ENCODE measurements around the gene RAB31. TPM values are rescaled to one million over a fixed set of nuclear protein-coding genes. Genes with fewer than 3 reads are reported as not detected.

RAB31 gene
- polyA plus RNA-seq, 1 of the 3 experiments (the other 2 are of a cell fraction): 23.0 TPM

DNA sequence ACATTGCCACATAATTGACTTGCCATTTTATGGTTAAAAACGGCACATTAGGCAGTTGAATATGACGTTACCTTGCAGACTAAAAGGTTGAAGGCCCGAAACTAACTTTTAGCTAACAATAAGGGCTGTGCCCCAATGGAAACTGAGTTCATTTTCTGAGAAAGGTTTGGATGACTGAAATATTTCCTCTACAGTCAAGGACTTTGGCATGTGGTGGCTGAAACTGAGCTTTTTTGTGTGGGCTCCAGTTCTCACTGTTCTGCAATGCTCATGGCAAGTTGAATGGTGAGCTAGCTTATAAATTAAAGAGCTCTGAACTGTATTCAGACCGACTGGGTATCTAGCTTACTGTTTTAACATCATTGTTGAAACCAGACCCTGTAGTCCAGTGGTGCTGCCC, 153.8 kb downstream of the RAB31 start:
- CTCF ChIA-PET: no interaction called here
- peaks cover 0 to 2% of the 10 kb centered on the region in 2 experiments; a peak in 1 of 4 replicates for H3K4me1 ChIP-seq (ENCODE audit: control insufficient read depth in 1 of 2, insufficient read depth in 2 of 2, low read depth in 1 of 2, low read length in 1 of 2)
- H3K9me3 ChIP-seq: peaks cover 4% of the 10 kb centered on the region; the same call in 1 of the 2 replicates
- H3K27me3 ChIP-seq (ENCODE audit: insufficient read depth): no peaks in the 10 kb centered on the region
- H3F3A ChIP-seq (replicated peaks; ENCODE audit: insufficient read depth): no peaks in the 10 kb centered on the region
- H3K79me2 ChIP-seq (ENCODE audit: insufficient read depth): no peaks in the 10 kb centered on the region
- H3K4me2 ChIP-seq: no peak overlapping the region
- H4K20me1 ChIP-seq (ENCODE audit: insufficient read depth): no peaks in the 10 kb centered on the region
- no peak overlapping the region for H2AFZ ChIP-seq (ENCODE audit: low read depth)
- no peak for DNase-seq
- peaks cover 0 to 12% of the 10 kb centered on the region in 2 experiments for H3K36me3 ChIP-seq (replicated peaks in 1 of 2; ENCODE audit: control insufficient read depth in 1 of 2, insufficient read depth in 2 of 2, low read length in 1 of 2)
- no peak overlapping the region for H3K4me3 ChIP-seq (ENCODE audit: low read depth in 2 of 2, low read length in 1 of 2)
- no peaks in the 10 kb centered on the region for H3K9me2 ChIP-seq
- no peak overlapping the region for H3K9ac ChIP-seq
- no peak overlapping the region for H3K27ac ChIP-seq (ENCODE audit: low read depth in 2 of 2, low read length in 1 of 2)
- POLR2A ChIA-PET: no interaction called here
- 90% methylated on average over 4 of the region's 4 CpGs for WGBS (ENCODE audit: low lambda C conversion rate)
- TF ChIP-seq, protein P1, sequence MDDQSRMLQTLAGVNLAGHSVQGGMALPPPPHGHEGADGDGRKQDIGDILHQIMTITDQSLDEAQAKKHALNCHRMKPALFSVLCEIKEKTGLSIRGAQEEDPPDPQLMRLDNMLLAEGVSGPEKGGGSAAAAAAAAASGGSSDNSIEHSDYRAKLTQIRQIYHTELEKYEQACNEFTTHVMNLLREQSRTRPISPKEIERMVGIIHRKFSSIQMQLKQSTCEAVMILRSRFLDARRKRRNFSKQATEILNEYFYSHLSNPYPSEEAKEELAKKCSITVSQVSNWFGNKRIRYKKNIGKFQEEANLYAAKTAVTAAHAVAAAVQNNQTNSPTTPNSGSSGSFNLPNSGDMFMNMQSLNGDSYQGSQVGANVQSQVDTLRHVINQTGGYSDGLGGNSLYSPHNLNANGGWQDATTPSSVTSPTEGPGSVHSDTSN (IDR thresholded peaks at IDR 0.05): no peak
- TF ChIP-seq GABPA (IDR thresholded peaks at IDR 0.05; ENCODE audit: low read depth): no peak
- TF ChIP-seq, protein P2, sequence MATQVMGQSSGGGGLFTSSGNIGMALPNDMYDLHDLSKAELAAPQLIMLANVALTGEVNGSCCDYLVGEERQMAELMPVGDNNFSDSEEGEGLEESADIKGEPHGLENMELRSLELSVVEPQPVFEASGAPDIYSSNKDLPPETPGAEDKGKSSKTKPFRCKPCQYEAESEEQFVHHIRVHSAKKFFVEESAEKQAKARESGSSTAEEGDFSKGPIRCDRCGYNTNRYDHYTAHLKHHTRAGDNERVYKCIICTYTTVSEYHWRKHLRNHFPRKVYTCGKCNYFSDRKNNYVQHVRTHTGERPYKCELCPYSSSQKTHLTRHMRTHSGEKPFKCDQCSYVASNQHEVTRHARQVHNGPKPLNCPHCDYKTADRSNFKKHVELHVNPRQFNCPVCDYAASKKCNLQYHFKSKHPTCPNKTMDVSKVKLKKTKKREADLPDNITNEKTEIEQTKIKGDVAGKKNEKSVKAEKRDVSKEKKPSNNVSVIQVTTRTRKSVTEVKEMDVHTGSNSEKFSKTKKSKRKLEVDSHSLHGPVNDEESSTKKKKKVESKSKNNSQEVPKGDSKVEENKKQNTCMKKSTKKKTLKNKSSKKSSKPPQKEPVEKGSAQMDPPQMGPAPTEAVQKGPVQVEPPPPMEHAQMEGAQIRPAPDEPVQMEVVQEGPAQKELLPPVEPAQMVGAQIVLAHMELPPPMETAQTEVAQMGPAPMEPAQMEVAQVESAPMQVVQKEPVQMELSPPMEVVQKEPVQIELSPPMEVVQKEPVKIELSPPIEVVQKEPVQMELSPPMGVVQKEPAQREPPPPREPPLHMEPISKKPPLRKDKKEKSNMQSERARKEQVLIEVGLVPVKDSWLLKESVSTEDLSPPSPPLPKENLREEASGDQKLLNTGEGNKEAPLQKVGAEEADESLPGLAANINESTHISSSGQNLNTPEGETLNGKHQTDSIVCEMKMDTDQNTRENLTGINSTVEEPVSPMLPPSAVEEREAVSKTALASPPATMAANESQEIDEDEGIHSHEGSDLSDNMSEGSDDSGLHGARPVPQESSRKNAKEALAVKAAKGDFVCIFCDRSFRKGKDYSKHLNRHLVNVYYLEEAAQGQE (IDR thresholded peaks at IDR 0.05; ENCODE audit: low read depth, low read length): no peak
- TF ChIP-seq SIN3A (IDR thresholded peaks at IDR 0.05; ENCODE audit: borderline replicate concordance, low read depth, low read length): no peak
- TF ChIP-seq CHD2 (IDR thresholded peaks at IDR 0.05; ENCODE audit: low read length, partially characterized antibody): no peak
- TF ChIP-seq, protein P3, sequence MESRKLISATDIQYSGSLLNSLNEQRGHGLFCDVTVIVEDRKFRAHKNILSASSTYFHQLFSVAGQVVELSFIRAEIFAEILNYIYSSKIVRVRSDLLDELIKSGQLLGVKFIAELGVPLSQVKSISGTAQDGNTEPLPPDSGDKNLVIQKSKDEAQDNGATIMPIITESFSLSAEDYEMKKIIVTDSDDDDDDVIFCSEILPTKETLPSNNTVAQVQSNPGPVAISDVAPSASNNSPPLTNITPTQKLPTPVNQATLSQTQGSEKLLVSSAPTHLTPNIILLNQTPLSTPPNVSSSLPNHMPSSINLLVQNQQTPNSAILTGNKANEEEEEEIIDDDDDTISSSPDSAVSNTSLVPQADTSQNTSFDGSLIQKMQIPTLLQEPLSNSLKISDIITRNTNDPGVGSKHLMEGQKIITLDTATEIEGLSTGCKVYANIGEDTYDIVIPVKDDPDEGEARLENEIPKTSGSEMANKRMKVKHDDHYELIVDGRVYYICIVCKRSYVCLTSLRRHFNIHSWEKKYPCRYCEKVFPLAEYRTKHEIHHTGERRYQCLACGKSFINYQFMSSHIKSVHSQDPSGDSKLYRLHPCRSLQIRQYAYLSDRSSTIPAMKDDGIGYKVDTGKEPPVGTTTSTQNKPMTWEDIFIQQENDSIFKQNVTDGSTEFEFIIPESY (IDR thresholded peaks at IDR 0.05; ENCODE audit: borderline replicate concordance, low read depth): no peak
- TF ChIP-seq, protein P4, sequence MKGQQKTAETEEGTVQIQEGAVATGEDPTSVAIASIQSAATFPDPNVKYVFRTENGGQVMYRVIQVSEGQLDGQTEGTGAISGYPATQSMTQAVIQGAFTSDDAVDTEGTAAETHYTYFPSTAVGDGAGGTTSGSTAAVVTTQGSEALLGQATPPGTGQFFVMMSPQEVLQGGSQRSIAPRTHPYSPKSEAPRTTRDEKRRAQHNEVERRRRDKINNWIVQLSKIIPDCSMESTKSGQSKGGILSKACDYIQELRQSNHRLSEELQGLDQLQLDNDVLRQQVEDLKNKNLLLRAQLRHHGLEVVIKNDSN (IDR thresholded peaks at IDR 0.05; ENCODE audit: borderline replicate concordance, low read depth): no peak
- no peak for TF ChIP-seq SMC3 (IDR thresholded peaks at IDR 0.05; ENCODE audit: low read depth, low read length)
- TF ChIP-seq, protein P5, sequence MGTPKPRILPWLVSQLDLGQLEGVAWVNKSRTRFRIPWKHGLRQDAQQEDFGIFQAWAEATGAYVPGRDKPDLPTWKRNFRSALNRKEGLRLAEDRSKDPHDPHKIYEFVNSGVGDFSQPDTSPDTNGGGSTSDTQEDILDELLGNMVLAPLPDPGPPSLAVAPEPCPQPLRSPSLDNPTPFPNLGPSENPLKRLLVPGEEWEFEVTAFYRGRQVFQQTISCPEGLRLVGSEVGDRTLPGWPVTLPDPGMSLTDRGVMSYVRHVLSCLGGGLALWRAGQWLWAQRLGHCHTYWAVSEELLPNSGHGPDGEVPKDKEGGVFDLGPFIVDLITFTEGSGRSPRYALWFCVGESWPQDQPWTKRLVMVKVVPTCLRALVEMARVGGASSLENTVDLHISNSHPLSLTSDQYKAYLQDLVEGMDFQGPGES (IDR thresholded peaks at IDR 0.05; ENCODE audit: low read depth, low read length): no peak
- TF ChIP-seq, protein P6, sequence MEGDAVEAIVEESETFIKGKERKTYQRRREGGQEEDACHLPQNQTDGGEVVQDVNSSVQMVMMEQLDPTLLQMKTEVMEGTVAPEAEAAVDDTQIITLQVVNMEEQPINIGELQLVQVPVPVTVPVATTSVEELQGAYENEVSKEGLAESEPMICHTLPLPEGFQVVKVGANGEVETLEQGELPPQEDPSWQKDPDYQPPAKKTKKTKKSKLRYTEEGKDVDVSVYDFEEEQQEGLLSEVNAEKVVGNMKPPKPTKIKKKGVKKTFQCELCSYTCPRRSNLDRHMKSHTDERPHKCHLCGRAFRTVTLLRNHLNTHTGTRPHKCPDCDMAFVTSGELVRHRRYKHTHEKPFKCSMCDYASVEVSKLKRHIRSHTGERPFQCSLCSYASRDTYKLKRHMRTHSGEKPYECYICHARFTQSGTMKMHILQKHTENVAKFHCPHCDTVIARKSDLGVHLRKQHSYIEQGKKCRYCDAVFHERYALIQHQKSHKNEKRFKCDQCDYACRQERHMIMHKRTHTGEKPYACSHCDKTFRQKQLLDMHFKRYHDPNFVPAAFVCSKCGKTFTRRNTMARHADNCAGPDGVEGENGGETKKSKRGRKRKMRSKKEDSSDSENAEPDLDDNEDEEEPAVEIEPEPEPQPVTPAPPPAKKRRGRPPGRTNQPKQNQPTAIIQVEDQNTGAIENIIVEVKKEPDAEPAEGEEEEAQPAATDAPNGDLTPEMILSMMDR (IDR thresholded peaks at IDR 0.05): no peak
- no peak for TF ChIP-seq MXI1 (IDR thresholded peaks at IDR 0.05; ENCODE audit: low read depth, low read length)
- no peak for TF ChIP-seq EZH2phosphoT487 (IDR thresholded peaks at IDR 0.05; ENCODE audit: borderline replicate concordance, low read depth)
- no peak for TF ChIP-seq FOXJ3 (CRISPR knock-in tag; IDR thresholded peaks at IDR 0.05)
- no peak for TF ChIP-seq TCF12 (IDR thresholded peaks at IDR 0.05)
- TF ChIP-seq RFX5 (IDR thresholded peaks at IDR 0.05; ENCODE audit: low read length): no peak
- no peak for TF ChIP-seq RCOR1 (IDR thresholded peaks at IDR 0.05; ENCODE audit: low read length)
- no peak for TF ChIP-seq TEAD4 (IDR thresholded peaks at IDR 0.05; ENCODE audit: borderline replicate concordance, insufficient read depth)
- TF ChIP-seq NFIC (IDR thresholded peaks at IDR 0.05; ENCODE audit: borderline replicate concordance): no peak
- no peak for TF ChIP-seq RXRA (IDR thresholded peaks at IDR 0.05; ENCODE audit: borderline replicate concordance, low read depth)
- no peak for TF ChIP-seq POLR2AphosphoS5 (IDR thresholded peaks at IDR 0.05; ENCODE audit: low read depth, low read length)

Measured in SK-N-SH (cell line).